ENCODE data around the gene ERC1.
"Not testable (repeated sequence)": the region's sequence is repeated elsewhere in the genome, so short reads cannot be mapped to it uniquely, and the experiment has no call there.

ERC1 gene

GRCh38 chr12:1197264-1198018, 206.4 kb downstream of the ERC1 start:
- DNase-seq: no peak

DNA sequence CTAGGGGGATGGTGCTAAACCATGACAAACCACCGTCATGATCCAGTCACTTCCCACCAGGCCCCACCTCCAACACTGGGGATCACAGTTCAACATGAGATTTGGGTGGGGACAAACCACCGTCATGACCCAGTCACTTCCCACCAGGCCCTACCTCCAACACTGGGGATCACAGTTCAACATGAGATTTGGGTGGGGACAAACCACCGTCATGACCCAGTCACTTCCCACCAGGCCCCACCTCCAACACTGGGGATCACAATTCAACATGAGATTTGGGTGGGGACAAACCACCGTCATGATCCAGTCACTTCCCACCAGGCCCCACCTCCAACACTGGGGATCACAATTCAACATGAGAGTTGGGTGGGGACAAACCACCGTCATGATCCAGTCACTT, 207.8 kb downstream of the ERC1 start:
- DNase-seq: not testable (repeated sequence)

DNA sequence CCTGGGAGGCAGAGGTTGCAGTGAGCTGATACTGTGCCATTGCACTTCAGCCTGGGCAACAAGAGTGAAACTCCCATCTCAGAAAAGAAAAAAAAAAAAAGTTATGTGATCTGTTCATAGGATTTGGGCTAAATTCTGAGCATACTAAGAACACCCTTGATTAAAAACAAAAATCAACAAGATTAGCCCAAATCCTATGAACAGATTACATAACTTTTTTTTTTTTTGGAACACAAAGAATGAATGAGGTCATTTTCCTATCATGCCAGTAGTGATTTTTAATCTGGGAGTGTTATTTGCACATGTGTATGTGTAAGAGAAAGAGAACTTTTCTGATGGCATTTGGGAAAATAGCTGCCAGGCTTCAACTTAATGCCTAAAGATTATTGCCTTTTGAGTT, 208.7 kb downstream of the ERC1 start:
- no peak for DNase-seq

GRCh38 chr12:1201030-1201429, 210.0 kb downstream of the ERC1 start:
- DNase-seq: no peak

DNA sequence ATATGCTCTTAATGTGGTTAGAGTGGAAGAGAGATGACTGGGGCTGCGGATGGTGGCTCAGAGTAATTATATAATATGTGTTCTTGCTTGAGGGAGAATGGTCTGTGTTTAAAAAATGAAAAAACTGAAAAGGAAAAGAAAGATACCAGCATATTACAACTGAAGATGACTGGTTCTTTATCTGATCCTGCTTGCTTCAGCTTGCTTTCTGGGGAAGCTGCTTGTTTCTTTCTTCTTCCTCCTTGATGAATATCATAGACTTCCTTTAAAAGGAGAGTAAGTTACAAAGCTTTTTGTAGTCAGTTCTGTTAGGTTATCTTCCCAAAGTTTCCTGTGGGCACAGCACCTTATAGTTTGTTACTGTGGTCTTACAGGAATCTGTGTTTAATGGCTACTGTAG, 210.9 kb downstream of the ERC1 start:
- no peak for DNase-seq

- DNase-seq: no peak
Observed at GRCh38 chr12:1203735-1204019, 212.7 kb downstream of the ERC1 start.

DNA sequence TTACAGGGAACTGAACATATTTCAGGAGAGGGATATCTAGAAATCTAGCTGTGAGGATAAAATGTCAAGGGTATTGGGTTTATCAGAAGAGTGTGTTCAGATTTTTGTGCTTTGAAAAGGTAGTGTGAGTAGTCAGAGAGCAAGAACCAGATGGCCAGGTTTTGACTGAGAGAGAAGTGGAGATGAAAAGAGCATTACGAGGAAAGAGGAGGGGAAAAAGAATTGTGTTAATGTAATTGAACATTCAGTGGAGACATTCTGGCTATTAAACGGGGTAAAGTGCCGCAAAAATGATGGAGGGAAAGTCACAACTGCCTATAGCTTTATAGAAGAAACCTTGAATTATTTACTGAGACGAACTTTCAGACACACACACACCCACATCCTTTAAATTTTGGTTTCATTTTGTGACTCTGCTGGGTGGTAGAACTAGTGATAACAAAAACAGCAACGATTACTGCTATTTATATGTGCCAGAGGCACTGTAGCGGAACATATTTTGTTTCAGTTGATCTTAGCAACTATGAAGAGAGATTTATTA, 213.6 kb downstream of the ERC1 start:
- no peak for DNase-seq

- no peak for DNase-seq
Observed at GRCh38 chr12:1205512-1206060, 214.6 kb downstream of the ERC1 start.

DNA sequence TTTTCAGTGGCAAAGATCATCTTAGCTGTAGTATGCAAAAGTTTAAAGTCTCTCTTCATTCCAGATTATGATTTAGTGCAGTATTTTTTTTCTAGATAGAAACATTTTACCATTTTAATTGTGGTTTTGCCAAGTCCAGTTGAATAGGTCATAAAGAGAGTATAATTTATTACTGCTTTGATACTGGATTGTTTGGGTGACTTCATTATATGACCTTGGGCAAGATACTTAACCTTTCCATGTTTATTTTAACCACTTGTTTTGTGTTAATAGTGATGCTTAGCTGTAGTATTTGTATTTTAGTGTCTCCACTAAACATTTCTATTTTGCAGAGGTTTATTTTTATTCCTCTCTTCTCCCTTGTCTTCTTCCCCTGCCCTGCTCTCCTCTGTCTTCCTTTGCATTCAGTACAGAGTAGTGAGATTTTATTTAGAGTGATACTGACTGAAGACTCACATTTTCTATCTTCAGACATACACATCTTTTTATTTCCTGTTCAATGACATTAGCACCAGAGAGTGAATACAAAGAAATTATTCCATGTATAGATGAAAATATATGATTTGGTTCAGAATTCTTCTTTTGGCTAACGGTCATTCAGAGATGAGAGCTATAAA, 215.2 kb downstream of the ERC1 start:
- no peak for DNase-seq

DNA sequence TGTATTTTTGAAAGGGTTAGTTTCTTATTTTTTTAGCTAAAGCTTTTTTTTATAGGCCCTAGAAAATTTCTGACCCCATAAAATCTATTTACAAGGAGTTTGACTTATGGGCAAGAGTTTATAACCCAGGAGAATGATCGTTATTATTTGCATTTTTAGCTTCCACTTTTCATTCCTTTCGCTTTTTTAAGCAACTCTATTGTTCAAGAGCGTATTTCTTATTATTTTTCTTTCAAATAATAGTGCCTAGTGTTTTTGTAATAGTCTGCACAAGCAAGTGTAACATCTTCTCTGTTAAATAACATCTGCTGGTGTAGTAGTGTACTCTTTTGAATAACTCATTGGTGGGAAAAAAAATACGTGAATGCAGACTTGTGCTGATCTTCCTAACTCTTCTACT, 216.3 kb downstream of the ERC1 start:
- no peak for DNase-seq

DNA sequence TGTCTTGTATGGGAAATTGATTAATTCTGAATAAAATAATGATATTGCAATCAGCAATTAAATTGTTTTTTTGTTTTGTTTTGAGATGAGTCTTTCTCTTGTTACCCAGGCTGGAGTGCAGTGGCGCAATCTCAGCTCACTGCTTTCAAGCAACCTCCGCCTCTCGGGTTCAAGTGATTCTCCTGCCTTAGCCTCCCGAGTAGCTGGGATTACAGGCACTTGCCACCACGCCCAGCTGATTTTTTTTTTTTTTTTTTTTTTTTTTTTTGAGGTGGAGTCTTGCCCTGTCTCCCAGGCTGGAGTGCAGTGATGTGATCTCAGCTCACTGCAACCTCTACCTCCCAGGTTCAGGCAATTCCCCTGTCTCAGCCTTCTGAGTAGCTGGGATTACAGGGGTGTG, 217.7 kb downstream of the ERC1 start:
- not testable (repeated sequence) for DNase-seq

GRCh38 chr12:1212526-1212925, 221.5 kb downstream of the ERC1 start:
- no peak for DNase-seq

GRCh38 chr12:1213205-1213604, 222.2 kb downstream of the ERC1 start:
- DNase-seq: no peak

DNA sequence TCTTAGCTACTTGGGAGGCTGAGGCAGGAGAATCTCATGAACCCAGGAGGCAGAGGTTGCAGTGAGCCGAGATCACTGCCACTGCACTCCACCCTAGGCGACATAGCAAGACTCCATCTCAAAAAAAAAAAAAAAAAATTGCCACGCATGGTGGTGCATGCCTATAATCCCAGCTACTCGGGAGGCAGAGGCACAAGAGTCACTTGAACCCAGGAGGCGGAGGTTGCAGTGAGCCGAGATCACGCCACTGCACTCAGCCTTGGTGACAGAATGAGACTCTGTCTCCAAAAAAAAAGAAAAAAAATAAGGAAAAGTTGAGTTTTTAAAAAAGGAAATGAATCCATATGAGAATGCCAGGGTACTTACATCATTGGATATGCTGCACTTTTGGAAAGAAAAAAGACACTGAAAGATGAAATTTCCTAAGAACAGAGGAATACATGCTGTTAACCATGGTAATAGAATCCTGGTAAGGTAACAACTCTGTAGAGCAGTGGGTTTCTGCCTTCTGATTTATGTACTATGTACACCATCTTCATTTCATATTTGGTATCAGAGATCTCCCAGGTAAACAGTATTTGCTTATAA, 222.7 kb downstream of the ERC1 start:
- no peak for DNase-seq

GRCh38 chr12:1216560-1216959, 225.5 kb downstream of the ERC1 start:
- DNase-seq: no peak

GRCh38 chr12:1217191-1217949, 226.3 kb downstream of the ERC1 start:
- no peak for DNase-seq

GRCh38 chr12:1218369-1218768, 227.3 kb downstream of the ERC1 start:
- no peak for DNase-seq

GRCh38 chr12:1220127-1221092, 229.4 kb downstream of the ERC1 start:
- DNase-seq: no peak

- DNase-seq: no peak
Observed at GRCh38 chr12:1222858-1223639, 232.0 kb downstream of the ERC1 start.

DNA sequence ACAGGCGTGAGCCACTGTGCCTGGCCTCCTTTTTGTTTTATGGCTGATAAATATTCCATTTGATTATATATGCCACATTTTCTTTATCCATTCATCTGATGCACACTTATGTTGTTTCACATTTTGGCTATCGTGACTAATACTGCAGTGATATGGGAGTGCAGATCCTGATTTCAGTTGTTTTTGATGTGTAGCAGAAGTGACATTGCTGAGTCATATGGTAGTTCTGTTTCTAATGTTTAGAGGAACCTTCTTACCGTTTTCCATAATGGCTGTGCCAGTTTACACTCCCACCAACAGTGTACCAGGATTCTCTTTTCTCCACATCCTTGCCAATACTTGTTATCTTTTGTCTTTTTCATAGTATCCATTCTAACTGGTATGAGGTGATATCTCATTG, 235.9 kb downstream of the ERC1 start:
- DNase-seq: no peak

- DNase-seq: no peak
Observed at GRCh38 chr12:1234073-1234472, 243.1 kb downstream of the ERC1 start.
